ENCODE measurements around the gene ACAD10.

The ACAD10 gene

DNA sequence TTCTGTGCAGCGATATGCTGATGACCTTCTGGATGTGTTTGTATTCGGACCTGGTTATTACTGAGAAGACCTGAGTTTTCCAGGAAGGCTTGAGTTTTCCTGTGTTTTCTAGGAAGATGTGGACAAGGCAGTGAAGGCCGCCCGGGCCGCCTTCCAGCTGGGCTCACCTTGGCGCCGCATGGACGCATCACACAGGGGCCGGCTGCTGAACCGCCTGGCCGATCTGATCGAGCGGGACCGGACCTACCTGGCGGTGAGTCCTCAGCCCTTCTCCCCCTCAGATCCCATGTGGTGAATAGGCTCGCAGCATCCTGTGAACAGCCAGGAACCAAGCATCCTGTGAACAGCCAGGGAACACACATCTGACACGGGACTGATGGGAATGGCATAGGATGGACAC, 97.2 kb downstream of the ACAD10 start:
- Histone ChIP-seq H3K79me2 (ENCODE audit: control insufficient read depth, low read length) (no peaks in the 10 kb centered on the region), H3K36me3 (ENCODE audit: control insufficient read depth, low read length) (peaks cover 11% of the 10 kb centered on the region; the same call in 1 of the 2 replicates), H3K9me3 (ENCODE audit: control insufficient read depth, insufficient read depth, low read length) (no peaks in the 10 kb centered on the region), H3K4me3 (ENCODE audit: low read length) (no peak overlapping the region), H3K27me3 (ENCODE audit: control insufficient read depth, low read length) (no peaks in the 10 kb centered on the region), H3K9me2 (replicated peaks; ENCODE audit: control insufficient read depth, low read length) (no peaks in the 10 kb centered on the region), H3K4me1 (ENCODE audit: control insufficient read depth, low read length) (peaks cover 5% of the 10 kb centered on the region; the same call in 1 of the 2 replicates), H3K27ac (ENCODE audit: low read depth, low read length) (no peak overlapping the region), H3F3A (ENCODE audit: control insufficient read depth, insufficient read depth) (no peaks in the 10 kb centered on the region), H4K20me1 (ENCODE audit: control insufficient read depth, insufficient read depth, low read depth, low read length) (no peaks in the 10 kb centered on the region), H3K4me2 (ENCODE audit: low read length) (no peak overlapping the region)
- TF ChIP-seq, protein P1, sequence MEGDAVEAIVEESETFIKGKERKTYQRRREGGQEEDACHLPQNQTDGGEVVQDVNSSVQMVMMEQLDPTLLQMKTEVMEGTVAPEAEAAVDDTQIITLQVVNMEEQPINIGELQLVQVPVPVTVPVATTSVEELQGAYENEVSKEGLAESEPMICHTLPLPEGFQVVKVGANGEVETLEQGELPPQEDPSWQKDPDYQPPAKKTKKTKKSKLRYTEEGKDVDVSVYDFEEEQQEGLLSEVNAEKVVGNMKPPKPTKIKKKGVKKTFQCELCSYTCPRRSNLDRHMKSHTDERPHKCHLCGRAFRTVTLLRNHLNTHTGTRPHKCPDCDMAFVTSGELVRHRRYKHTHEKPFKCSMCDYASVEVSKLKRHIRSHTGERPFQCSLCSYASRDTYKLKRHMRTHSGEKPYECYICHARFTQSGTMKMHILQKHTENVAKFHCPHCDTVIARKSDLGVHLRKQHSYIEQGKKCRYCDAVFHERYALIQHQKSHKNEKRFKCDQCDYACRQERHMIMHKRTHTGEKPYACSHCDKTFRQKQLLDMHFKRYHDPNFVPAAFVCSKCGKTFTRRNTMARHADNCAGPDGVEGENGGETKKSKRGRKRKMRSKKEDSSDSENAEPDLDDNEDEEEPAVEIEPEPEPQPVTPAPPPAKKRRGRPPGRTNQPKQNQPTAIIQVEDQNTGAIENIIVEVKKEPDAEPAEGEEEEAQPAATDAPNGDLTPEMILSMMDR (IDR thresholded peaks at IDR 0.05; ENCODE audit: low read depth, low read length, poor library complexity, severe bottlenecking), result no peak
- TF ChIP-seq EZH2phosphoT487 (IDR thresholded peaks at IDR 0.05; ENCODE audit: borderline replicate concordance, low read length), result no peak

DNA sequence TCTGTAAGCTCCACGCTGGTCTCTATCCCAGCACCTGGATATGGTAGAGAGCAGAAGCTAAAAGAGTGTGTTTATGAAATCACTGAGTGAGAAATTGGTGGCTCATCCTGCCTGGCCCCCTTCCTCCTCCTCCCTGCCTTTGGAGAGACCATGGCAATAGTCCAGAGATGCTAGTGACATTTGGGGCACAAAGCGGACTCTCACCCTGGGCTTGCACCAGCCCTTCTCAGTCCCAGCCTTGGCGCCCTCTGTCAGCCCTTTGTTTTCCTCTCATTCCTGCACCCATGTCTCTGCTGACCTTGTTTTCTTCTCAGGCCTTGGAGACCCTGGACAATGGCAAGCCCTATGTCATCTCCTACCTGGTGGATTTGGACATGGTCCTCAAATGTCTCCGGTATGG, 99.1 kb downstream of the ACAD10 start:
- Histone ChIP-seq H3K27ac (ENCODE audit: low read depth, low read length) (no peak overlapping the region), H3K36me3 (ENCODE audit: control insufficient read depth, low read length) (peaks cover 11% of the 10 kb centered on the region; the same call in 1 of the 2 replicates)
- TF ChIP-seq, protein P1 (IDR thresholded peaks at IDR 0.05; ENCODE audit: low read depth, low read length, poor library complexity, severe bottlenecking), result no peak
- TF ChIP-seq EZH2phosphoT487 (IDR thresholded peaks at IDR 0.05; ENCODE audit: borderline replicate concordance, low read length), result no peak

DNA sequence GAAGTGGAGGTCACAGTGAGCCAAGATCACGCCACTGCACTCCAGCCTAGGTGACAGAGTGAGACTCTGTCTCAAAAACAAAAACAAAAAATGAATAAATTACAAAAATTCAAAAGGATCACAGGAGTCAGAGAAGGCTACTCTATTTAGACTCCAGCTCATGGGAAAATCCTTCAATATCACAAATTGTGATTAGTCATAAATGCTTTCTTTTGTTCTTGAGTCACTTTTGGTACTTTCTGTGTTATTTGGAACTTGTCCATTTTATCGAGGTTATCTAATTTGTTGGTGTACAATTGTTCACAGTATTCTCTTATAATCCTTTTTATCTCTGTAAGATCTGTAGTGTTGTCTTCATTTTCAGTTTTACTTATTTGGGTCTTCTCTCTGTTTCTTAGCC, 99.8 kb downstream of the ACAD10 start:
- TF ChIP-seq, protein P1 (IDR thresholded peaks at IDR 0.05; ENCODE audit: low read depth, low read length, poor library complexity, severe bottlenecking), result no peak
- TF ChIP-seq EZH2phosphoT487 (IDR thresholded peaks at IDR 0.05; ENCODE audit: borderline replicate concordance, low read length), result no peak
- H3K9me2 ChIP-seq (replicated peaks; ENCODE audit: control insufficient read depth, low read length), result no peaks in the 10 kb centered on the region
- H3F3A ChIP-seq (ENCODE audit: control insufficient read depth, insufficient read depth), result no peaks in the 10 kb centered on the region
- no peak overlapping the region for H3K4me3 ChIP-seq (ENCODE audit: low read length)
- no peaks in the 10 kb centered on the region for H3K4me1 ChIP-seq (ENCODE audit: control insufficient read depth, low read length)
- H4K20me1 ChIP-seq (ENCODE audit: control insufficient read depth, insufficient read depth, low read depth, low read length), result no peaks in the 10 kb centered on the region
- no peak overlapping the region for H3K4me2 ChIP-seq (ENCODE audit: low read length)
- H3K36me3 ChIP-seq (ENCODE audit: control insufficient read depth, low read length), result peaks cover 11% of the 10 kb centered on the region; the same call in 1 of the 2 replicates
- H3K27me3 ChIP-seq (ENCODE audit: control insufficient read depth, low read length), result no peaks in the 10 kb centered on the region
- no peaks in the 10 kb centered on the region for H3K79me2 ChIP-seq (ENCODE audit: control insufficient read depth, low read length)
- no peaks in the 10 kb centered on the region for H3K9me3 ChIP-seq (ENCODE audit: control insufficient read depth, insufficient read depth, low read length)
- no peak overlapping the region for H3K27ac ChIP-seq (ENCODE audit: low read depth, low read length)

More for the DNA sequence above, 99.1 kb downstream of the ACAD10 start:
- peaks cover 5% of the 10 kb centered on the region; the same call in 1 of the 2 replicates for H3K4me1 ChIP-seq (ENCODE audit: control insufficient read depth, low read length)
- no peaks in the 10 kb centered on the region for H3K27me3 ChIP-seq (ENCODE audit: control insufficient read depth, low read length)
- no peaks in the 10 kb centered on the region for H4K20me1 ChIP-seq (ENCODE audit: control insufficient read depth, insufficient read depth, low read depth, low read length)
- H3K4me2 ChIP-seq (ENCODE audit: low read length), result no peak overlapping the region
- no peaks in the 10 kb centered on the region for H3F3A ChIP-seq (ENCODE audit: control insufficient read depth, insufficient read depth)
- H3K4me3 ChIP-seq (ENCODE audit: low read length), result no peak overlapping the region
- H3K79me2 ChIP-seq (ENCODE audit: control insufficient read depth, low read length), result no peaks in the 10 kb centered on the region
- H3K9me2 ChIP-seq (replicated peaks; ENCODE audit: control insufficient read depth, low read length), result no peaks in the 10 kb centered on the region
- H3K9me3 ChIP-seq (ENCODE audit: control insufficient read depth, insufficient read depth, low read length), result no peaks in the 10 kb centered on the region

Data from DOHH2 (cell line).